ENCODE results near the gene GGT1.
A peak's percentile ranks its signal among the peaks of the same experiment; 100 is the strongest.
"Not testable (repeated sequence)": the region's sequence is repeated elsewhere in the genome, so short reads cannot be mapped to it uniquely, and the experiment has no call there.

The GGT1 gene

GRCh38 chr22:24584166-24584790 lies 18.7 kb upstream of the GGT1 start:
- DNase-seq, result no peak

GRCh38 chr22:24584871-24585411 lies 18.1 kb upstream of the GGT1 start:
- DNase-seq, result no peak

- no peak for DNase-seq
Observed at GRCh38 chr22:24585461-24585860, 17.5 kb upstream of the GGT1 start.

GRCh38 chr22:24585927-24586546 lies 17.0 kb upstream of the GGT1 start:
- no peak for DNase-seq

GRCh38 chr22:24587251-24587650 lies 15.7 kb upstream of the GGT1 start:
- no peak for DNase-seq

- no peak for DNase-seq
Observed at GRCh38 chr22:24587948-24588347, 15.0 kb upstream of the GGT1 start.

GRCh38 chr22:24588381-24588756 lies 14.6 kb upstream of the GGT1 start:
- no peak for DNase-seq

- no peak for DNase-seq
Observed at GRCh38 chr22:24588757-24589481, 14.1 kb upstream of the GGT1 start.

GRCh38 chr22:24589518-24590030 lies 13.4 kb upstream of the GGT1 start:
- no peak for DNase-seq

- DNase-seq, result no peak
Observed at GRCh38 chr22:24590596-24591173, 12.3 kb upstream of the GGT1 start.

- no peak for DNase-seq
Observed at GRCh38 chr22:24591286-24591830, 11.6 kb upstream of the GGT1 start.

GRCh38 chr22:24592058-24592850 lies 10.7 kb upstream of the GGT1 start:
- peak in 2 of 3 donors; percentile 24 to 39 for DNase-seq

- peak; percentile 78 to 91 (median 83) for DNase-seq
Observed at GRCh38 chr22:24592851-24593558, 10.0 kb upstream of the GGT1 start, which contains the start of gene LRRC75B. Gene LRRC75B (minus strand): TSS chr22:24593073. CDS start chr22:24593039, 34 bp downstream.

GRCh38 chr22:24593559-24593835 lies 9.5 kb upstream of the GGT1 start:
- not testable (repeated sequence) for DNase-seq

- no peak for DNase-seq
Observed at GRCh38 chr22:24593836-24594568, 9.0 kb upstream of the GGT1 start.

GRCh38 chr22:24594569-24595120 lies 8.3 kb upstream of the GGT1 start:
- no peak for DNase-seq

- DNase-seq, result no peak
Observed at GRCh38 chr22:24595228-24595627, 7.8 kb upstream of the GGT1 start.

GRCh38 chr22:24595863-24596262 lies 7.1 kb upstream of the GGT1 start:
- DNase-seq, result no peak

- DNase-seq, result not testable (repeated sequence)
Observed at GRCh38 chr22:24597076-24597475, 5.9 kb upstream of the GGT1 start.

- no peak for DNase-seq
Observed at GRCh38 chr22:24599514-24599913, 3.5 kb upstream of the GGT1 start.
